DND-41 (cell line): Measurements from ENCODE around the gene LAPTM4A.

Experiments used
- ATAC-seq: fragments of 200-7000 bp; cut with Tn5 transposase; 3 replicates; pipeline ENCODE4 v1.9.1; 2021; ENCODE audit warnings: low read depth; ENCODE audit not compliant: insufficient read depth
- DNase-seq: peaks from one replicate; pipeline ENCODE4 v3.0.0-alpha.2; 2020
- H2AFZ ChIP-seq: 2 replicates; pipeline ENCODE4 v1.6.0; 2012; ENCODE audit warnings: low read depth, low read length
- H3K27ac ChIP-seq: 2 replicates; pipeline ENCODE4 v1.5.1; 2012; ENCODE audit warnings: low read length, inconsistent platforms
- H3K27me3 ChIP-seq: fragments of 200-600 bp; sonication (generic); 2 replicates; pipeline ENCODE4 v1.6.0; 2012; ENCODE audit warnings: low read length, mild to moderate bottlenecking, inconsistent platforms; ENCODE audit not compliant: insufficient read depth, poor library complexity
- H3K36me3 ChIP-seq: 2 replicates; pipeline ENCODE4 v1.5.1; 2012; ENCODE audit warnings: low read length, inconsistent platforms; ENCODE audit not compliant: insufficient read depth
- H3K4me1 ChIP-seq: 2 replicates; pipeline ENCODE4 v1.5.1; 2012; ENCODE audit warnings: mild to moderate bottlenecking, low read length; ENCODE audit not compliant: insufficient read depth
- H3K4me2 ChIP-seq: 2 replicates; pipeline ENCODE4 v1.6.0; 2012; ENCODE audit warnings: mild to moderate bottlenecking, moderate library complexity, low read length, inconsistent platforms; ENCODE audit not compliant: insufficient read depth
- H3K4me3 ChIP-seq, 2 experiments: fragments of 200-600 bp in 1 of 2; shearing (Covaris generic) in 1 of 2; 2 replicates each; pipeline ENCODE4 v1.5.1; 2012 to 2016; ENCODE audit warnings: inconsistent platforms in 2 of 2, low read length in 2 of 2, mild to moderate bottlenecking in 2 of 2, low read depth in 1 of 2, moderate library complexity in 1 of 2
- H3K79me2 ChIP-seq: 2 replicates; pipeline ENCODE4 v1.6.0; 2012; ENCODE audit warnings: low read length, inconsistent platforms; ENCODE audit not compliant: insufficient read depth
- H3K9ac ChIP-seq: 2 replicates; pipeline ENCODE4 v1.6.0; 2012; ENCODE audit warnings: low read depth, mild to moderate bottlenecking, inconsistent platforms, low read length, moderate library complexity
- H3K9me3 ChIP-seq: 2 replicates; pipeline ENCODE4 v1.5.1; 2012; ENCODE audit warnings: low read length, moderate library complexity, mild to moderate bottlenecking, inconsistent platforms; ENCODE audit not compliant: insufficient read depth, severe bottlenecking
- H4K20me1 ChIP-seq: 2 replicates; pipeline ENCODE4 v1.6.0; 2012; ENCODE audit warnings: low read length; ENCODE audit not compliant: insufficient read depth
- EZH2 ChIP-seq: IDR thresholded peaks from 3 replicates; pipeline ENCODE4 v1.6.1; 2012; ENCODE audit warnings: borderline replicate concordance, low read depth, mild to moderate bottlenecking, moderate library complexity, low read length, inconsistent platforms; ENCODE audit not compliant: severe bottlenecking
- TF ChIP-seq, protein P1 (sequence below): IDR thresholded peaks from 2 replicates; pipeline ENCODE4 v1.5.1; 2012; ENCODE audit warnings: borderline replicate concordance, low read length, moderate library complexity, mild to moderate bottlenecking; ENCODE audit not compliant: poor library complexity, severe bottlenecking; ENCODE audit errors: extremely low read depth

Gene LAPTM4A

DNA sequence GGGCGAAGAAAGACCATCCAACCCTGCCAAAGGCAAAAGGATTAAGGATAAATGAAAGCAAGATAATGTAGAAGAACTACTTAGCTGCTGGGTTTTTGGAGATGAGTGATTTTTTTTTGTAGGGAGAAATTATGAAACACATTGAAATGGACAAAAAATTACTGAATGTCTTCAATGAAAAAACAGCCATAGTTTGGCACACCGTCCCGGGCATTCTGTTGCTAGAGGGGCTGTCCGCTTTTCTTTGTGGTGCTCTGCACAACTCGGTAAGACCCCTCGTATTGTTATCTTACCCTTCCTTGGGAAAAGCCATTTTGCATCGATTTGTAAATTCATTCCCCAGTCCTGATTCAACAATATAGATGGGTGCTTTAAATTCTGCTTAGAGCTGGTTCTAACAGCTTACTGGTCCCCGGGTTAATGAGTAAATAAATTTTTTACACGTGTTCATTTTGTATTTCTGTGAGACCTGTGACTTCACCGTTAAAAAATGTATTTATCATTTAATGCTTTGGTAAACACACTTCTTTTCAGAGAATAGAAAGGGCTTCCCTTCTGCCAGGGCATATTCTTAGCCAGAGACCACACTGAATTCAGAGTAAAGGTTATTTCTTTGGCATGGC is 912 bp upstream of the LAPTM4A start:
- H3K27me3 ChIP-seq: peaks cover 16% of the 10 kb centered on the region
- no peaks in the 10 kb centered on the region for H3K36me3 ChIP-seq
- peak overlapping the region; percentile 71 for H3K4me2 ChIP-seq
- peak overlapping the region; percentile 68 for H3K9ac ChIP-seq
- peak overlapping the region; percentile 95 for H3K27ac ChIP-seq
- H3K4me1 ChIP-seq: peaks cover 35% of the 10 kb centered on the region
- peaks cover 40% of the 10 kb centered on the region for H3K79me2 ChIP-seq
- H4K20me1 ChIP-seq: peaks cover 16% of the 10 kb centered on the region; the same call in 1 of the 2 replicates
- DNase-seq (no peak), ATAC-seq (no peak)
- no peaks in the 10 kb centered on the region for H3K9me3 ChIP-seq
- peak overlapping the region; percentile 79 to 85 for H3K4me3 ChIP-seq
- TF ChIP-seq EZH2: no peak
- TF ChIP-seq, protein P1, sequence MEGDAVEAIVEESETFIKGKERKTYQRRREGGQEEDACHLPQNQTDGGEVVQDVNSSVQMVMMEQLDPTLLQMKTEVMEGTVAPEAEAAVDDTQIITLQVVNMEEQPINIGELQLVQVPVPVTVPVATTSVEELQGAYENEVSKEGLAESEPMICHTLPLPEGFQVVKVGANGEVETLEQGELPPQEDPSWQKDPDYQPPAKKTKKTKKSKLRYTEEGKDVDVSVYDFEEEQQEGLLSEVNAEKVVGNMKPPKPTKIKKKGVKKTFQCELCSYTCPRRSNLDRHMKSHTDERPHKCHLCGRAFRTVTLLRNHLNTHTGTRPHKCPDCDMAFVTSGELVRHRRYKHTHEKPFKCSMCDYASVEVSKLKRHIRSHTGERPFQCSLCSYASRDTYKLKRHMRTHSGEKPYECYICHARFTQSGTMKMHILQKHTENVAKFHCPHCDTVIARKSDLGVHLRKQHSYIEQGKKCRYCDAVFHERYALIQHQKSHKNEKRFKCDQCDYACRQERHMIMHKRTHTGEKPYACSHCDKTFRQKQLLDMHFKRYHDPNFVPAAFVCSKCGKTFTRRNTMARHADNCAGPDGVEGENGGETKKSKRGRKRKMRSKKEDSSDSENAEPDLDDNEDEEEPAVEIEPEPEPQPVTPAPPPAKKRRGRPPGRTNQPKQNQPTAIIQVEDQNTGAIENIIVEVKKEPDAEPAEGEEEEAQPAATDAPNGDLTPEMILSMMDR: no peak
- H2AFZ ChIP-seq: peak overlapping the region; percentile 87

- H3K36me3 ChIP-seq: no peaks in the 10 kb centered on the region
- H3K27me3 ChIP-seq: peaks cover 6% of the 10 kb centered on the region
- H3K9me3 ChIP-seq: no peaks in the 10 kb centered on the region
- H2AFZ ChIP-seq: peak overlapping the region; percentile 77
- H3K4me3 ChIP-seq: peak overlapping the region; percentile 79 to 85
- peaks cover 19% of the 10 kb centered on the region; the same call in 1 of the 2 replicates for H4K20me1 ChIP-seq
- TF ChIP-seq EZH2: no peak
- TF ChIP-seq, protein P1: peak; percentile 35
- peak overlapping the region; percentile 71 for H3K4me2 ChIP-seq
- peak overlapping the region; percentile 68 for H3K9ac ChIP-seq
- DNase-seq (peak; percentile 31), ATAC-seq (peak; percentile 37; the same call in 2 of the 3 replicates)
- peaks cover 51% of the 10 kb centered on the region for H3K79me2 ChIP-seq
- H3K4me1 ChIP-seq: peaks cover 38% of the 10 kb centered on the region
- peak overlapping the region; percentile 87 for H3K27ac ChIP-seq
Observed at GRCh38 chr2:20050646-20051531, 539 bp downstream of the LAPTM4A start.

DNA sequence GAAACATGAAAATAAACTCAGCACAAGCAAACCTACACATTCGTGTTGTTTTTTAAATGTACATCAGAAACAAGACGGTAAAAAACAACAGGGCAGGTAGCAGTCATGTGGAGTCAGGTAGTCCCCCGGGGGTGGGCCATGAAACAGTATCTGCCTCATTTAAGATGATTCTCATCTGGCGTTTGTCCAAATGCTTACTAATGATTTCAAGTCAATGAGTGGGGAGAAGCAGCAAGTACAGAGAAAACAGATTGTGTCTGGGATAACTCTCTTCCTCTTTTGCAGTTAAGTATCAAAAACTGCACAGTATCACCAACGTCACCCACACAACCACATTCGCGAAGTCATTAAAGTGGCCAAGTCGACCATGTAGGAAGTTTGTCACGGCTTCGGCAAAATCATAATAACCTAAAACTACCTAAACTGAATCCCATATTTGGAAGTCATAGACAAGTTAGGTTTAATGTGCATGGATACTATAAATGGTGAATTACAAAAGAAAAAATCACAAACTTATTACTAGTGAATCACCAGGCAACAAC is 1.3 kb downstream of the LAPTM4A start:
- H3K79me2 ChIP-seq: peaks cover 58% of the 10 kb centered on the region
- no peaks in the 10 kb centered on the region for H3K9me3 ChIP-seq
- H3K4me1 ChIP-seq: peaks cover 38% of the 10 kb centered on the region
- H2AFZ ChIP-seq: peak overlapping the region; percentile 77
- H3K9ac ChIP-seq: peak overlapping the region; percentile 68
- no peak for TF ChIP-seq EZH2
- TF ChIP-seq, protein P1: no peak
- no peaks in the 10 kb centered on the region for H3K36me3 ChIP-seq
- peak overlapping the region; percentile 79 to 85 for H3K4me3 ChIP-seq
- peak; percentile 8 for DNase-seq
- no peak for ATAC-seq
- peak overlapping the region; percentile 87 for H3K27ac ChIP-seq
- H4K20me1 ChIP-seq: peaks cover 19% of the 10 kb centered on the region; the same call in 1 of the 2 replicates
- H3K27me3 ChIP-seq: peaks cover 3% of the 10 kb centered on the region
- H3K4me2 ChIP-seq: peak overlapping the region; percentile 71
